Measurements from ENCODE around the gene MISP. TPM values are rescaled to one million over a fixed set of nuclear protein-coding genes. Genes with fewer than 3 reads are reported as not detected.

MISP gene
- total RNA-seq, 2 donors from 2014 or later, result 0.96 to 1.5 TPM

GRCh38 chr19:812747-813218 is 61.9 kb downstream of the MISP start:
- TF ChIP-seq CTCF (IDR thresholded peaks at IDR 0.05), result no peak
- peaks cover 53% of the 10 kb centered on the region for H3K36me3 ChIP-seq
- H3K4me1 ChIP-seq, result no peaks in the 10 kb centered on the region
- no peak for DNase-seq (ENCODE audit: low spot score)
- H3K27ac ChIP-seq, result no peak overlapping the region
- H3K9me3 ChIP-seq, result no peaks in the 10 kb centered on the region
- no peaks in the 10 kb centered on the region for H3K27me3 ChIP-seq
- no peak overlapping the region for H3K4me3 ChIP-seq

GRCh38 chr19:813219-814151 is 62.6 kb downstream of the MISP start:
- H3K36me3 ChIP-seq, result peaks cover 46% of the 10 kb centered on the region
- TF ChIP-seq CTCF (IDR thresholded peaks at IDR 0.05), result no peak

More at GRCh38 chr19:813219-814151, 62.6 kb downstream of the MISP start:
- H3K27ac ChIP-seq, result no peak overlapping the region
- no peak overlapping the region for H3K4me3 ChIP-seq
- no peaks in the 10 kb centered on the region for H3K27me3 ChIP-seq
- DNase-seq (ENCODE audit: low spot score), result no peak
- no peaks in the 10 kb centered on the region for H3K4me1 ChIP-seq
- H3K9me3 ChIP-seq, result no peaks in the 10 kb centered on the region

MicroRNAs within 50 kb of the gene (microRNA counts, 767-probe panel; counts per million panel counts)
- 0 to 1,992 counts per million in 2 donors for microRNA hsa-miR-3187-3p

Small RNA genes within 50 kb of the gene (microRNA-seq; reads per million reads assigned to microRNA genes)
- gene MIR3187 (ENCODE audit: borderline number of aligned reads in 2 of 2, borderline replicate concordance in 1 of 2) (0 to 2.8 reads per million in 2 donors), gene MIR4745 (ENCODE audit: borderline number of aligned reads in 2 of 2, borderline replicate concordance in 1 of 2) (0 to 0.71 reads per million in 2 donors)

Other genes starting within 250 kb of the MISP start
- 10 to 100 TPM; 30.3 to 33.2 TPM for gene TPGS1, start 243.6 kb upstream of the MISP start, total RNA-seq
- 10 to 100 TPM; 55.8 to 75.0 TPM for gene CDC34, start 219.4 kb upstream of the MISP start, total RNA-seq
- gene GZMM, start 207.1 kb upstream of the MISP start, total RNA-seq, result under 1 TPM in 1 of 2 donors, not detected in 1; 0.79 TPM
- 1,000 to 10,000 TPM; 1,033 to 1,569 TPM for gene BSG, start 178.5 kb upstream of the MISP start, total RNA-seq
- gene HCN2, start 161.2 kb upstream of the MISP start, total RNA-seq, result 10 to 100 TPM in 1 of 2 donors, 1 to 10 TPM in 1; 1.4 to 11.1 TPM
- 10 to 100 TPM; 24.5 to 30.4 TPM for gene POLRMT, start 117.6 kb upstream of the MISP start, total RNA-seq
- under 1 TPM; 0.35 to 0.37 TPM for gene FGF22, start 111.2 kb upstream of the MISP start, total RNA-seq
- gene RNF126, start 87.9 kb upstream of the MISP start, total RNA-seq, result 10 to 100 TPM; 53.3 to 68.5 TPM
- 100 to 1,000 TPM in 1 of 2 donors, 10 to 100 TPM in 1; 64.4 to 437 TPM for gene FSTL3, start 74.7 kb upstream of the MISP start, total RNA-seq
- gene PRSS57, start 55.7 kb upstream of the MISP start, total RNA-seq, result not detected
- 10 to 100 TPM; 28.7 to 64.9 TPM for gene PALM, start 42.2 kb upstream of the MISP start, total RNA-seq
- 10 to 100 TPM; 49.4 to 73.9 TPM for gene PTBP1, start 46.3 kb downstream of the MISP start, total RNA-seq
- not detected for gene PLPPR3, start 70.8 kb downstream of the MISP start, total RNA-seq
- gene AZU1, start 76.7 kb downstream of the MISP start, total RNA-seq, result not detected
- gene PRTN3, start 89.9 kb downstream of the MISP start, total RNA-seq, result not detected
- gene ELANE, start 101.2 kb downstream of the MISP start, total RNA-seq, result under 1 TPM; 0.67 to 0.83 TPM
- gene CFD, start 108.6 kb downstream of the MISP start, total RNA-seq, result 100 to 1,000 TPM; 133 to 652 TPM
- gene MED16, start 142.1 kb downstream of the MISP start, total RNA-seq, result 10 to 100 TPM; 17.7 to 26.5 TPM
- gene RNU6-9, start 142.4 kb downstream of the MISP start, total RNA-seq, result not detected
- 10 to 100 TPM; 19.5 to 30.4 TPM for gene R3HDM4, start 162.1 kb downstream of the MISP start, total RNA-seq
- gene KISS1R, start 166.2 kb downstream of the MISP start, total RNA-seq, result not detected
- gene ARID3A, start 174.9 kb downstream of the MISP start, total RNA-seq, result 1 to 10 TPM; 1.7 to 3.4 TPM
- 10 to 100 TPM; 13.3 to 24.9 TPM for gene WDR18, start 233.2 kb downstream of the MISP start, total RNA-seq
- gene GRIN3B, start 249.3 kb downstream of the MISP start, total RNA-seq, result under 1 TPM in 1 of 2 donors, not detected in 1; 0.12 TPM

Data from right atrium auricular region (tissue), 2 donors.